Glomerular endothelial cell (primary cell): Measurements from ENCODE around the gene WDR41. TPM values are rescaled to one million over a fixed set of nuclear protein-coding genes. Genes with fewer than 3 reads are reported as not detected.
"Not testable (repeated sequence)": the region's sequence is repeated elsewhere in the genome, so short reads cannot be mapped to it uniquely, and the experiment has no call there.

ENCODE experiments used
- DNase-seq: peaks from one replicate; pipeline ENCODE4 v3.0.0-alpha.2; 2011; ENCODE audit warnings: low read depth, low spot score; ENCODE audit errors: extremely low read depth
- total RNA-seq: library from RNA; depleted of rRNA; stranded (reverse); fragments of >200 nt; gene quantifications from 2 replicates; pipeline ENCODE4 v1.2.3, GENCODE V29; 2015

WDR41 gene
- total RNA-seq, 1 donor from 2014 or later, result 39.5 TPM

- DNase-seq, result no peak
Measured at GRCh38 chr5:77409870-77410621, 82.1 kb downstream of the WDR41 start.

- no peak for DNase-seq
Measured at GRCh38 chr5:77407152-77407551, 85.0 kb downstream of the WDR41 start.

- no peak for DNase-seq
Measured at GRCh38 chr5:77402796-77403195, 89.3 kb downstream of the WDR41 start.

- DNase-seq, result no peak
Measured at GRCh38 chr5:77400645-77401044, 91.5 kb downstream of the WDR41 start.

DNA sequence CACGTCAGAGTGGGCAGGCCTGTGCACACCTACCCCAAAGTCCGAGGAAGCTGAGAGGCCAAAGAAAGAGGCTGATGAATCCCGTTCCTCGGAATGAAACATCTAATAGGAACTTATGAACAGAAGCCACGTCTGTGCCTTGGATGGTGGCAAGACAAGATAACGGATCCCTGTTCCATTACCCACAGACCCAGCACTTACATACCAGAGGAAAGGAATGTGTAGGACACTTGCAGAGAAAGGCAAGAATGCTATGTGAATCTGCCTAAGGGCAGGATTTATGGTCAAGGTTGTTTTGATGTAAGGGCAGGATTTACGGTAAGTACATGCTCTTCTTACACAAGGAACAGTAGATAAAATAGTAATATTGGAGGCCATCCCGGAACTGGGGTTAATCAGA, 93.2 kb downstream of the WDR41 start:
- no peak for DNase-seq

GRCh38 chr5:77398458-77398857, 93.7 kb downstream of the WDR41 start:
- DNase-seq, result no peak

GRCh38 chr5:77397686-77398292, 94.3 kb downstream of the WDR41 start:
- DNase-seq, result no peak

- no peak for DNase-seq
Measured at GRCh38 chr5:77396017-77396416, 96.1 kb downstream of the WDR41 start.

- DNase-seq, result no peak
Measured at GRCh38 chr5:77394064-77394715, 97.9 kb downstream of the WDR41 start.

- no peak for DNase-seq
Measured at GRCh38 chr5:77391240-77391765, 100.8 kb downstream of the WDR41 start.

DNA sequence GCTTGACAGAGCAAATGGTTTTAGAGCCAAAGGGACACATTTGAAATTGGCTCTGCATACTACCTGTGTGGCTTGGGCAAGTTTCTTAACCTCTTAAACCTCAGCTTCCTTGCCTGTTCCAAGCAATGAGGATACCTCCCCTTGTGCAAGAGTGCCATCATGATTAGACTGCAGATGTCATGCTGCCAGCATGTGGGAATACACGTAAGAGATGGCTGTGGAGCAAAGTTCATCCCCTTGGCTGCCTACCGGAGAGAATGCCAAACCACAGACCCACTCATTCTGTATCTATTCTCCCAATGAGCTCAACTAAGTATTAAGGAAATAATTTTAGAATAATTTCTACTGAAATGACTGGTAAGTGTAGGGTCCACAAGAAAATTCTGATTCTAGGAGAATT, 101.3 kb downstream of the WDR41 start:
- no peak for DNase-seq

DNA sequence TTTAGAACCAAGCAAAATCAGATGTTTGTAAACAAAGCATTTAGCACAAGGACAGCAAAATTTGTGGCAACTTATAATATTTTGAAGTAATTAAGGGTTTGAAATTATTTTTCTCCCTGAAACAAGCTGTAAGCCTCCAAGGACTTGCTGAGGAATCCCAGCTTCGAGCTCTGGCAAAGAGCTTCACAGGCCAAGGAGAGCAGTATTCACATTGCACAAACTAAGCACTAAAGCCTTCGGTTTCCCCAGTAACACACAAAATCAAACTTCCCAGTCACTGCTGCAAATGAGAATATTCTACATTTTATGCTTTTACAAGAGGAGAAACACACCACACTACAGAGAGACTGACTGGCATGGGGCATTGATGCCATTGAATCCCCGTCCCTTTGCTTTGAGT, 101.9 kb downstream of the WDR41 start:
- no peak for DNase-seq

- DNase-seq, result no peak
Measured at GRCh38 chr5:77389746-77390145, 102.4 kb downstream of the WDR41 start.

DNA sequence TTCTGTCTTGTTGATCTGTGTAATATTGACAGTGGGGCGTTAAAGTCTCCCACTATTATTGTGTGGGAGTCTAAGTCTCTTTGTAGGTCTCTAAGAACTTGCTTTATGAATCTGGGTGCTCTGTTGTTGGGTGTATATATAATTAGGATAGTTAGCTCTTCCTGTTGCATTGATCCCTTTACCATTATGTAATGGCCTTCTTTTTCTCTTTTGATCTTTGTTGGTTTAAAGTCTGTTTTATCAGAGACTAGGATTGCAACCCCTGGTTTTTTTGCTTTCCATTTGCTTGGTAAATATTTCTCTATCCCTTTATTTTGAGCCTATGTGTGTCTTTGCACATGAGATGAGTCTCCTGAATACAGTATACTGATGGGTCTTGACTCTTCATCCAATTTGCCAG, 105.8 kb downstream of the WDR41 start:
- DNase-seq, result not testable (repeated sequence)

GRCh38 chr5:77383336-77383735, 108.8 kb downstream of the WDR41 start:
- not testable (repeated sequence) for DNase-seq

Other genes starting within 250 kb of the WDR41 start
- not detected in 2 replicates for gene OTP, start 146.4 kb upstream of the WDR41 start, total RNA-seq